A673 (cell line): ENCODE results near the gene TFF2.

Source experiments
- EZH2 ChIP-seq: fragments of 200-600 bp; sonication (generic); IDR thresholded peaks from 2 replicates; pipeline ENCODE4 v1.6.1; 2017; ENCODE audit warnings: borderline replicate concordance, low read depth, mild to moderate bottlenecking, mixed read lengths, antibody characterized with exemption, low read length; ENCODE audit not compliant: poor library complexity, severe bottlenecking
- TF ChIP-seq, protein P1 (sequence below): fragments of 300-800, 200-600 bp; sonication (generic); conservative IDR thresholded peaks from 2 replicates; pipeline ENCODE4 v1.5.1; 2017; ENCODE audit warnings: low read depth, mild to moderate bottlenecking, antibody characterized with exemption, low read length, moderate library complexity, mixed read lengths

DNA sequence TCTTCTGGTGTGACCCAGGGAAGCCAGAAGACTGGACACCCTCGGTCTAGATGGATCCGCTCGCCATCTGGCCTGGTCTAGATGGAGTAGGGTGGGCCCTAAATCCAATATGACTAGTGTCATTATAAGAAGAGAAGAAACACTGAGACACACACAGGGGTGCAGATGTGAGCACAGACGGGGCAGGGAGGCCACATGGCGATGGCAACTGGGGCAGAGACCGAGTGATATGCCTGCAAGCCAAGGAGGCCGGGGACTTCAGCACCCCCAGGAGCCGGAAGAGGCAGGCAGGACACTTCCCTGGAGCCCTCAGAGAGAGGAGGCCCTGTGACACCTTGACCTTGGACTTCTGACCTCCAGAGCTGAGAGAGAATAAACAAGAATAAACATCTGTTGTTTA is 30.0 kb downstream of the TFF2 start:
- TF ChIP-seq, protein P1, sequence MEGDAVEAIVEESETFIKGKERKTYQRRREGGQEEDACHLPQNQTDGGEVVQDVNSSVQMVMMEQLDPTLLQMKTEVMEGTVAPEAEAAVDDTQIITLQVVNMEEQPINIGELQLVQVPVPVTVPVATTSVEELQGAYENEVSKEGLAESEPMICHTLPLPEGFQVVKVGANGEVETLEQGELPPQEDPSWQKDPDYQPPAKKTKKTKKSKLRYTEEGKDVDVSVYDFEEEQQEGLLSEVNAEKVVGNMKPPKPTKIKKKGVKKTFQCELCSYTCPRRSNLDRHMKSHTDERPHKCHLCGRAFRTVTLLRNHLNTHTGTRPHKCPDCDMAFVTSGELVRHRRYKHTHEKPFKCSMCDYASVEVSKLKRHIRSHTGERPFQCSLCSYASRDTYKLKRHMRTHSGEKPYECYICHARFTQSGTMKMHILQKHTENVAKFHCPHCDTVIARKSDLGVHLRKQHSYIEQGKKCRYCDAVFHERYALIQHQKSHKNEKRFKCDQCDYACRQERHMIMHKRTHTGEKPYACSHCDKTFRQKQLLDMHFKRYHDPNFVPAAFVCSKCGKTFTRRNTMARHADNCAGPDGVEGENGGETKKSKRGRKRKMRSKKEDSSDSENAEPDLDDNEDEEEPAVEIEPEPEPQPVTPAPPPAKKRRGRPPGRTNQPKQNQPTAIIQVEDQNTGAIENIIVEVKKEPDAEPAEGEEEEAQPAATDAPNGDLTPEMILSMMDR = no peak
- no peak for TF ChIP-seq EZH2
